ENCODE measurements around the gene OPRL1. TPM values are rescaled to one million over a fixed set of nuclear protein-coding genes. Genes with fewer than 3 reads are reported as not detected.

OPRL1 gene
- total RNA-seq, 4 donors from 2014 or later: 0.21 to 1.5 (median 0.71) TPM

- Histone ChIP-seq H3K4me1 (peaks cover 0 to 47% (median 20%) of the 10 kb centered on the region in 4 donors), H3K27ac (peak within 1 kb of the TSS; percentile 78 to 92 (median 82)), H3K9me3 (no peaks in the 10 kb centered on the region), H3K4me3 (peak within 1 kb of the TSS; percentile 64 to 97 (median 80)), H3K36me3 (peaks cover 0 to 9% (median 0%) of the 10 kb centered on the region in 3 donors), H3K27me3 (peaks cover 0 to 4% of the 10 kb centered on the region in 2 donors)
- TF ChIP-seq, protein P1, sequence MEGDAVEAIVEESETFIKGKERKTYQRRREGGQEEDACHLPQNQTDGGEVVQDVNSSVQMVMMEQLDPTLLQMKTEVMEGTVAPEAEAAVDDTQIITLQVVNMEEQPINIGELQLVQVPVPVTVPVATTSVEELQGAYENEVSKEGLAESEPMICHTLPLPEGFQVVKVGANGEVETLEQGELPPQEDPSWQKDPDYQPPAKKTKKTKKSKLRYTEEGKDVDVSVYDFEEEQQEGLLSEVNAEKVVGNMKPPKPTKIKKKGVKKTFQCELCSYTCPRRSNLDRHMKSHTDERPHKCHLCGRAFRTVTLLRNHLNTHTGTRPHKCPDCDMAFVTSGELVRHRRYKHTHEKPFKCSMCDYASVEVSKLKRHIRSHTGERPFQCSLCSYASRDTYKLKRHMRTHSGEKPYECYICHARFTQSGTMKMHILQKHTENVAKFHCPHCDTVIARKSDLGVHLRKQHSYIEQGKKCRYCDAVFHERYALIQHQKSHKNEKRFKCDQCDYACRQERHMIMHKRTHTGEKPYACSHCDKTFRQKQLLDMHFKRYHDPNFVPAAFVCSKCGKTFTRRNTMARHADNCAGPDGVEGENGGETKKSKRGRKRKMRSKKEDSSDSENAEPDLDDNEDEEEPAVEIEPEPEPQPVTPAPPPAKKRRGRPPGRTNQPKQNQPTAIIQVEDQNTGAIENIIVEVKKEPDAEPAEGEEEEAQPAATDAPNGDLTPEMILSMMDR (IDR thresholded peaks at IDR 0.05): peak in 2 of 5 experiments; percentile 20 to 34
- peak; percentile 84 to 85 for TF ChIP-seq EP300 (IDR thresholded peaks at IDR 0.05)
- peak; percentile 36 to 61 for TF ChIP-seq POLR2A (IDR thresholded peaks at IDR 0.05)
- 1 to 9% methylated on average over 17 to 29 of the region's 85 CpGs for WGBS, 2 donors
- DNase-seq (ENCODE audit: low spot score in 2 of 2): peak; percentile 94
These were observed 17.1 kb upstream of the OPRL1 start, which contains the start of gene TCEA2 for GRCh38 chr20:64062596-64063388. Gene TCEA2, plus strand, starts transcription at chr20:64063198. Its CDS starts 115 bp downstream, at chr20:64063313.

- peak overlapping the region; percentile 64 to 97 (median 80) for H3K4me3 ChIP-seq
- H3K27ac ChIP-seq: peak overlapping the region; percentile 78 to 92 (median 82)
- no peaks in the 10 kb centered on the region for H3K27me3 ChIP-seq
- no peak for DNase-seq (ENCODE audit: low spot score in 2 of 2)
- 2% methylated on average over 26 to 38 of the region's 51 CpGs for WGBS, 2 donors
- peaks cover 0 to 16% (median 0%) of the 10 kb centered on the region in 3 donors for H3K36me3 ChIP-seq
- H3K9me3 ChIP-seq: no peaks in the 10 kb centered on the region
- TF ChIP-seq POLR2A (IDR thresholded peaks at IDR 0.05) (no peak), EP300 (IDR thresholded peaks at IDR 0.05) (no peak)
- TF ChIP-seq, protein P1 (IDR thresholded peaks at IDR 0.05): no peak
- peaks cover 0 to 40% (median 20%) of the 10 kb centered on the region in 4 donors for H3K4me1 ChIP-seq
These were observed 16.3 kb upstream of the OPRL1 start for GRCh38 chr20:64063389-64064144.

- peak overlapping the region; percentile 64 to 97 (median 80) for H3K4me3 ChIP-seq
- H3K9me3 ChIP-seq: no peaks in the 10 kb centered on the region
- no peaks in the 10 kb centered on the region for H3K27me3 ChIP-seq
- peaks cover 0 to 23% (median 0%) of the 10 kb centered on the region in 3 donors for H3K36me3 ChIP-seq
- DNase-seq (ENCODE audit: low spot score in 2 of 2): no peak
- H3K4me1 ChIP-seq: peaks cover 0 to 40% (median 20%) of the 10 kb centered on the region in 4 donors
- WGBS, 2 donors: 12 to 20% methylated on average over 10 of the region's 12 CpGs
- H3K27ac ChIP-seq: peak overlapping the region; percentile 78 to 92 (median 82)
- TF ChIP-seq EP300 (IDR thresholded peaks at IDR 0.05): no peak
- no peak for TF ChIP-seq POLR2A (IDR thresholded peaks at IDR 0.05)
- TF ChIP-seq, protein P1 (IDR thresholded peaks at IDR 0.05): no peak
These were observed 15.7 kb upstream of the OPRL1 start for GRCh38 chr20:64064145-64064698.

DNA sequence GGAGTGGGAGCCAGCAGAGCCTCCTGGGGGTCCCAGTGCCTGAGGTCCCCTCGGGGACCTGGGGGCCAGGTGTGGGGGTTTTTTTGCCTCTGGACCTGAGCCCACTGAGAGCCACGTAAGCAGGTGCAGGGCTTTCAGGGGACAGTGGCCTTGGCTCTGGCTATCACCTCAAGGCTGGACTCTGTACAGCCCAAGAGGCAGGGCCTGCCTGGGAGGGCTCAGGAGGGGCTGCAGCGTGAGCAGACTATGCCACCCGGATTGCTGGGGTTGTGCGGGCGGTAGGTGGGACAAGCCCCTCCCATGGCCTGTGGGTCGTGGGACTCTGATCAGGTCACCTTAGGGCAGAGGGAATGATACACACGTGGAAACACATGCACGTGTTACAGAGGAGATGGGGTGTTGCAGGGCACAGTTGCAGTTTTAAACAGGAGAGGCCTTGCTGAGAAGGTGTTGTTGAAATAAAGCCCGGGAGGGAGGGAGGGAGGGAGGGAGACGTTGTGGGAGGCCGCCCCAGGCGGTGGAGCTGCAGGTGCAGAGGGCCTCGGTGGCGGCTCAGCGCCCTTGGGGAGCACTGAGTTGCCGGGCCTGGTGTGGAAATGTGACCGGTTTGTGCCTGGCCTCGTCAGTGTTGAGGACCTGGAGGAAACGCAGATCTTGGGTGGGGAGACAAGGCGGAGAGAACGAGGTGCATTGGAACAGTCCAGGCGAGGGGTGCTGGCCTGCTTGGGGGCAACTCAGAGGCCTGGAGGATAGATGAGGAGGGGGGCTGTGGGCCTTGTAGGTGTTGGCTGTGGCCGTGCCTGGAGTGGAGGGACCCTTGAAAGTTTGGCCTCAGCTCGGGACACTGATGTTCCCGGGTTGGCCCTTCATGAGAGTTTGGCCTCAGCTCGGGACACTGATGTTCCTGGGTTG, 14.6 kb upstream of the OPRL1 start:
- H3K4me3 ChIP-seq: no peak overlapping the region
- no peaks in the 10 kb centered on the region for H3K27me3 ChIP-seq
- TF ChIP-seq, protein P1 (IDR thresholded peaks at IDR 0.05): no peak
- TF ChIP-seq POLR2A (IDR thresholded peaks at IDR 0.05) (no peak), EP300 (IDR thresholded peaks at IDR 0.05) (no peak)
- 52 to 56% methylated on average over 26 of the region's 27 CpGs for WGBS, 2 donors
- peaks cover 0 to 40% (median 20%) of the 10 kb centered on the region in 4 donors for H3K4me1 ChIP-seq
- H3K9me3 ChIP-seq: no peaks in the 10 kb centered on the region
- DNase-seq (ENCODE audit: low spot score in 2 of 2): no peak
- H3K27ac ChIP-seq: no peak overlapping the region
- H3K36me3 ChIP-seq: peaks cover 0 to 33% (median 0%) of the 10 kb centered on the region in 3 donors

All from tibial nerve (tissue), 4 donors.